H9 (cell line): ENCODE data around the gene TRIM10. TPM values are rescaled to one million over a fixed set of nuclear protein-coding genes. Genes with fewer than 3 reads are reported as not detected.

Experiments used
- DNase-seq: peaks from one replicate; pipeline ENCODE4 v3.0.0-alpha.2; 2017
- H2AFZ ChIP-seq: one replicate; pipeline ENCODE4 v1.6.1; 2013; ENCODE audit warnings: mild to moderate bottlenecking, low read length, control low read depth, moderate library complexity
- H2AK5ac ChIP-seq: 2 replicates; pipeline ENCODE4 v1.6.1; 2013; ENCODE audit warnings: low read length, control low read depth, mixed read lengths; ENCODE audit not compliant: insufficient read length
- H2BK120ac ChIP-seq: one replicate; pipeline ENCODE4 v1.6.1; 2013; ENCODE audit warnings: low read depth, mild to moderate bottlenecking, low read length, control low read depth, inconsistent platforms; ENCODE audit not compliant: poor library complexity, severe bottlenecking
- H2BK12ac ChIP-seq: 2 replicates; pipeline ENCODE4 v1.6.1; 2013; ENCODE audit warnings: low read length, control low read depth, mixed read lengths, low read depth; ENCODE audit not compliant: insufficient read length
- H2BK15ac ChIP-seq: 2 replicates; pipeline ENCODE4 v1.6.1; 2013; ENCODE audit warnings: low read depth, low read length, control low read depth
- H2BK20ac ChIP-seq: one replicate; pipeline ENCODE4 v1.6.1; 2013; ENCODE audit warnings: low read depth, mild to moderate bottlenecking, low read length, control low read depth, inconsistent platforms; ENCODE audit not compliant: poor library complexity, severe bottlenecking
- H2BK5ac ChIP-seq: 2 replicates; pipeline ENCODE4 v1.6.1; 2013; ENCODE audit warnings: low read length, control low read depth, mixed read lengths; ENCODE audit not compliant: insufficient read length
- H3K14ac ChIP-seq: 2 replicates; pipeline ENCODE4 v1.6.1; 2013; ENCODE audit warnings: low read length, control low read depth; ENCODE audit not compliant: insufficient read depth
- H3K18ac ChIP-seq: 2 replicates; pipeline ENCODE4 v1.6.1; 2013; ENCODE audit warnings: low read depth, mild to moderate bottlenecking, mixed read lengths, low read length, control low read depth; ENCODE audit not compliant: insufficient read length
- H3K23ac ChIP-seq: 2 replicates; pipeline ENCODE4 v1.6.1; 2013; ENCODE audit warnings: low read length, control low read depth, mixed read lengths, low read depth; ENCODE audit not compliant: insufficient read length
- H3K23me2 ChIP-seq: 2 replicates; pipeline ENCODE4 v1.6.1; 2013; ENCODE audit warnings: low read depth, mild to moderate bottlenecking, mixed read lengths, low read length, control low read depth; ENCODE audit not compliant: insufficient read length, poor library complexity, severe bottlenecking
- H3K27ac ChIP-seq: 2 replicates; pipeline ENCODE4 v1.5.1; 2013; ENCODE audit warnings: low read length, control low read depth, mixed read lengths, low read depth; ENCODE audit not compliant: insufficient read length
- H3K27me3 ChIP-seq: 2 replicates; pipeline ENCODE4 v1.6.1; 2013; ENCODE audit warnings: low read length, control low read depth, inconsistent platforms; ENCODE audit not compliant: insufficient read depth
- H3K4ac ChIP-seq: 2 replicates; pipeline ENCODE4 v1.6.1; 2013; ENCODE audit warnings: low read depth, mild to moderate bottlenecking, control low read depth, inconsistent platforms, low read length, moderate library complexity
- H3K4me1 ChIP-seq: 2 replicates; pipeline ENCODE4 v1.6.1; 2013; ENCODE audit warnings: low read length, control low read depth, inconsistent platforms; ENCODE audit not compliant: insufficient read depth
- H3K4me2 ChIP-seq: 2 replicates; pipeline ENCODE4 v1.6.1; 2013; ENCODE audit warnings: low read length, control low read depth, mixed read lengths; ENCODE audit not compliant: insufficient read length, insufficient read depth
- H3K56ac ChIP-seq: 2 replicates; pipeline ENCODE4 v1.6.1; 2013; ENCODE audit warnings: low read depth, mild to moderate bottlenecking, mixed read lengths, low read length, control low read depth; ENCODE audit not compliant: insufficient read length
- H3K79me1 ChIP-seq: 2 replicates; pipeline ENCODE4 v1.6.1; 2013; ENCODE audit warnings: low read depth, mild to moderate bottlenecking, moderate library complexity, low read length, control low read depth, inconsistent platforms; ENCODE audit not compliant: insufficient read depth, poor library complexity, severe bottlenecking
- H3K79me2 ChIP-seq: 2 replicates; pipeline ENCODE4 v1.6.1; 2013; ENCODE audit warnings: low read length, control low read depth, inconsistent platforms; ENCODE audit not compliant: insufficient read depth
- H3K9ac ChIP-seq: 2 replicates; pipeline ENCODE4 v1.6.1; 2013; ENCODE audit warnings: low read length, control low read depth, mixed read lengths; ENCODE audit not compliant: insufficient read length; ENCODE audit errors: extremely low read depth
- H3K9me3 ChIP-seq: one replicate; pipeline ENCODE4 v1.6.1; 2013; ENCODE audit warnings: low read depth, low read length, inconsistent platforms; ENCODE audit not compliant: control insufficient read depth
- H3T11ph ChIP-seq: one replicate; pipeline ENCODE4 v1.6.1; 2013; ENCODE audit warnings: mild to moderate bottlenecking, low read length, control low read depth, inconsistent platforms
- H4K20me1 ChIP-seq: one replicate; pipeline ENCODE4 v1.6.1; 2013; ENCODE audit not compliant: control insufficient read depth, insufficient read length, insufficient read depth
- H4K5ac ChIP-seq: 2 replicates; pipeline ENCODE4 v1.6.1; 2013; ENCODE audit warnings: low read depth, mild to moderate bottlenecking, mixed read lengths, low read length, control low read depth; ENCODE audit not compliant: insufficient read length
- H4K8ac ChIP-seq: replicated peaks from 2 replicates; pipeline ENCODE4 v1.6.1; 2013; ENCODE audit warnings: low read length, control low read depth, mixed read lengths, low read depth; ENCODE audit not compliant: insufficient read length
- H4K91ac ChIP-seq: 2 replicates; pipeline ENCODE4 v1.6.1; 2013; ENCODE audit warnings: low read depth, mild to moderate bottlenecking, moderate library complexity, mixed read lengths, low read length, control low read depth; ENCODE audit not compliant: insufficient read length
- H3K27ac Mint-ChIP-seq, 3 experiments: 2 replicates in 2 of 3; 3 replicates in 1 of 3; pipeline ENCODE4 v1.8.0; 2020 to 2021; ENCODE audit warnings: mixed read lengths in 3 of 3, mild to moderate bottlenecking in 1 of 3, moderate library complexity in 1 of 3
- H3K27me3 Mint-ChIP-seq: 2 replicates; pipeline ENCODE4 v1.8.0; 2021; ENCODE audit warnings: low read depth, mild to moderate bottlenecking, moderate library complexity, mixed read lengths
- H3K36me3 Mint-ChIP-seq, 3 experiments: 2 replicates in 2 of 3; 3 replicates in 1 of 3; pipeline ENCODE4 v1.8.0; 2020 to 2021; ENCODE audit warnings: low read depth in 3 of 3, mixed read lengths in 3 of 3; ENCODE audit not compliant: insufficient read depth in 1 of 3
- H3K4me1 Mint-ChIP-seq, 2 experiments: 2 replicates each; pipeline ENCODE4 v1.8.0; 2020; ENCODE audit warnings: mixed read lengths in 2 of 2
- H3K4me3 Mint-ChIP-seq, 2 experiments: 2 replicates in 1 of 2; 3 replicates in 1 of 2; pipeline ENCODE4 v1.8.0; 2020 to 2021; ENCODE audit warnings: mild to moderate bottlenecking in 2 of 2, mixed read lengths in 2 of 2, moderate library complexity in 1 of 2
- H3K9me3 Mint-ChIP-seq, 2 experiments: 2 replicates in 1 of 2; 3 replicates in 1 of 2; pipeline ENCODE4 v1.8.0; 2020; ENCODE audit warnings: mild to moderate bottlenecking in 2 of 2, mixed read lengths in 2 of 2, moderate library complexity in 1 of 2
- WGBS: extraction: QIAGEN DNeasy Blood & Tissue Kit; methylation state at CpG from one replicate; pipeline ENCODE4 v1.1.7; 2013; ENCODE audit warnings: missing lambda C conversion rate, low lambda C conversion rate, mixed read lengths; ENCODE audit not compliant: insufficient read length; ENCODE audit errors: extremely low coverage; 5-methylcytosine and 5-hydroxymethylcytosine counted together
- total RNA-seq: library from RNA; stranded (reverse); gene quantifications from 2 replicates; pipeline ENCODE4 v1.2.1, GENCODE V29; 2021
- TF ChIP-seq, protein P1 (sequence below): fragments of 200-600 bp; sonication (generic); conservative IDR thresholded peaks from 3 replicates; pipeline ENCODE4 v1.8.0; 2021; ENCODE audit warnings: antibody characterized with exemption, mild to moderate bottlenecking

Gene TRIM10
- total RNA-seq, 1 experiment from 2014 or later = 0.07 TPM

DNA sequence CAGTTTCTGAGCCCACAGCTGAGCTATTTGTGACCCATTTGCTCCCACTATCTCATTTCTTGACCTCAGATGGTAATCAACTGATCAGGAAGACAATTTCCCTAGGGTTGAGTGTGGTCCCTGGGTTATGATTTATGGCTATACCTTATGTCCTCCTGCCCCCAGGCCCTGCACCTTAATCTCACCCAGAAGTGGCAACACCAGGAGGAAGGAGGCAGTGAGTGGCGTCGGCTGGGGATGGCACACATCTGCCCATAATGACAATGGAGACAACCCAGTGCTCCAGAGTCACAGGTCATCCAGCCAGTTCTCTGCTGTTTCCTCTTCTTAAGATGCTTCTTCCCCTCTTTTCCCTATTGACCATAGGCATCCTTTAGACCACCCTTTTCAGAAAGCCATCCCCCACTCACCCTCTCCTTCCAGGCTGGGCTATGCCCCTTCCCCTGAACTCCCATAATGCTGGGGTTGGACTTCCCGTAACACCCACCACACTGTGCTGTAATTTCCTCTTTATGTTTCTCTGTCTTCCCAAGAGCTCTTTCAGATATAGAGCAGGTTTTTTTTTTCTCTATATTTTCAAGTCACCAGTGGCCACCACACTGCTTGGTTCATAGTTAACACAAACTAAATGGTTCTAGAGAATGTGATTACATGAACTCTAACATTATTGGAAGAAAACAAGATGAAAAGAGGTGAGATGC is 8.0 kb downstream of the TRIM10 start:
- Mint-ChIP-seq H3K4me1 (peaks cover 2% of the 10 kb centered on the region in 2 experiments; a peak in 1 of 4 replicates), H3K9me3 (no peaks in the 10 kb centered on the region), H3K36me3 (no peaks in the 10 kb centered on the region), H3K27me3 (peaks cover 59% of the 10 kb centered on the region), H3K4me3 (no peak overlapping the region), H3K27ac (no peak overlapping the region)
- Histone ChIP-seq H2BK12ac (no peak overlapping the region), H3K9me3 (no peaks in the 10 kb centered on the region), H2BK120ac (no peak overlapping the region), H3K4me1 (no peaks in the 10 kb centered on the region), H3K4me2 (no peak overlapping the region), H4K91ac (no peak overlapping the region), H3K56ac (no peak overlapping the region), H2AFZ (no peak overlapping the region), H3K27me3 (no peaks in the 10 kb centered on the region), H3K79me1 (no peaks in the 10 kb centered on the region), H4K5ac (no peak overlapping the region), H2BK5ac (no peak overlapping the region), H3T11ph (no peak overlapping the region), H4K20me1 (no peaks in the 10 kb centered on the region), H3K23me2 (no peaks in the 10 kb centered on the region), H3K14ac (no peak overlapping the region), H3K18ac (no peak overlapping the region), H3K23ac (no peak overlapping the region), H3K4ac (no peak overlapping the region), H3K27ac (no peak overlapping the region), H4K8ac (no peak overlapping the region), H2BK15ac (no peak overlapping the region), H2AK5ac (no peak overlapping the region), H3K9ac (no peak overlapping the region), H2BK20ac (no peak overlapping the region), H3K79me2 (no peaks in the 10 kb centered on the region)
- TF ChIP-seq, protein P1, sequence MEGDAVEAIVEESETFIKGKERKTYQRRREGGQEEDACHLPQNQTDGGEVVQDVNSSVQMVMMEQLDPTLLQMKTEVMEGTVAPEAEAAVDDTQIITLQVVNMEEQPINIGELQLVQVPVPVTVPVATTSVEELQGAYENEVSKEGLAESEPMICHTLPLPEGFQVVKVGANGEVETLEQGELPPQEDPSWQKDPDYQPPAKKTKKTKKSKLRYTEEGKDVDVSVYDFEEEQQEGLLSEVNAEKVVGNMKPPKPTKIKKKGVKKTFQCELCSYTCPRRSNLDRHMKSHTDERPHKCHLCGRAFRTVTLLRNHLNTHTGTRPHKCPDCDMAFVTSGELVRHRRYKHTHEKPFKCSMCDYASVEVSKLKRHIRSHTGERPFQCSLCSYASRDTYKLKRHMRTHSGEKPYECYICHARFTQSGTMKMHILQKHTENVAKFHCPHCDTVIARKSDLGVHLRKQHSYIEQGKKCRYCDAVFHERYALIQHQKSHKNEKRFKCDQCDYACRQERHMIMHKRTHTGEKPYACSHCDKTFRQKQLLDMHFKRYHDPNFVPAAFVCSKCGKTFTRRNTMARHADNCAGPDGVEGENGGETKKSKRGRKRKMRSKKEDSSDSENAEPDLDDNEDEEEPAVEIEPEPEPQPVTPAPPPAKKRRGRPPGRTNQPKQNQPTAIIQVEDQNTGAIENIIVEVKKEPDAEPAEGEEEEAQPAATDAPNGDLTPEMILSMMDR = no peak
- DNase-seq = no peak
- WGBS = no CpG with 5 or more reads among the region's 3 CpGs
